Right lung (tissue), 5 donors: ENCODE results near the gene CD300LD. TPM values are rescaled to one million over a fixed set of nuclear protein-coding genes. Genes with fewer than 3 reads are reported as not detected.
A peak's percentile ranks its signal among the peaks of the same experiment; 100 is the strongest.

Experiments
- DNase-seq, 2 donors: peaks; one replicate each; pipeline ENCODE4 v3.0.0-alpha.2; 2013
- polyA plus RNA-seq, 5 donors: library from polyadenylated mRNA; unstranded; fragments of 120-200 nt; gene quantifications; one replicate each; pipeline versions ENCODE4 v1.2.1 to v1.2.3, GENCODE V29; 2013; ENCODE audit warnings: inconsistent platforms in 1 of 5, low replicate concordance in 1 of 5; ENCODE audit not compliant: insufficient read length in 5 of 5, insufficient read depth in 1 of 5

CD300LD gene
- polyA plus RNA-seq, 5 donors: 0.08 TPM; not detected in 4

GRCh38 chr17:74607221-74607620 lies 15.1 kb upstream of the CD300LD start:
- no peak for DNase-seq

- DNase-seq: no peak
These were observed 14.0 kb upstream of the CD300LD start for GRCh38 chr17:74606050-74606449.

GRCh38 chr17:74605361-74605760 lies 13.3 kb upstream of the CD300LD start:
- DNase-seq: no peak

GRCh38 chr17:74604761-74605160 lies 12.7 kb upstream of the CD300LD start:
- DNase-seq: no peak

GRCh38 chr17:74604200-74604599 lies 12.1 kb upstream of the CD300LD start:
- no peak for DNase-seq

- no peak for DNase-seq
These were observed 11.7 kb upstream of the CD300LD start for GRCh38 chr17:74603746-74604145.

- DNase-seq: no peak
These were observed 11.1 kb upstream of the CD300LD start for GRCh38 chr17:74603037-74603635.

- peak in 1 of 2 donors; percentile 6 for DNase-seq
These were observed 10.0 kb upstream of the CD300LD start for GRCh38 chr17:74601944-74602572.

GRCh38 chr17:74599448-74599939 lies 7.4 kb upstream of the CD300LD start:
- DNase-seq: peak in 1 of 2 donors; percentile 11

- no peak for DNase-seq
These were observed 6.9 kb upstream of the CD300LD start for GRCh38 chr17:74599023-74599399.

- DNase-seq: no peak
These were observed 6.4 kb upstream of the CD300LD start for GRCh38 chr17:74598346-74599022.

- no peak for DNase-seq
These were observed 5.1 kb upstream of the CD300LD start for GRCh38 chr17:74597069-74597790.

- no peak for DNase-seq
These were observed 3.1 kb upstream of the CD300LD start for GRCh38 chr17:74595037-74595750.

GRCh38 chr17:74591503-74591902 lies 580 bp downstream of the CD300LD start:
- DNase-seq: no peak

- DNase-seq: no peak
These were observed 6.4 kb downstream of the CD300LD start for GRCh38 chr17:74585711-74586110.

- DNase-seq: no peak
These were observed 7.6 kb downstream of the CD300LD start for GRCh38 chr17:74584292-74585060.

GRCh38 chr17:74582633-74583032 lies 9.4 kb downstream of the CD300LD start:
- no peak for DNase-seq

GRCh38 chr17:74579900-74580299 lies 12.2 kb downstream of the CD300LD start:
- DNase-seq: no peak

- no peak for DNase-seq
These were observed 13.1 kb downstream of the CD300LD start for GRCh38 chr17:74578979-74579378.

GRCh38 chr17:74574489-74575142 lies 17.5 kb downstream of the CD300LD start:
- DNase-seq: no peak
